HEK293 (cell line): ENCODE data around the gene OGFOD3.

Experiments
- CTCF ChIA-PET: fragments of 350-600 bp; formaldehyde crosslinking; extraction: SDS; loops from one replicate; lab custom pipeline; 2021; ENCODE audit warnings: antibody characterized with exemption; lab: Yijun Ruan, JAX
- POLR2A ChIA-PET: fragments of 300-600 bp; formaldehyde crosslinking; extraction: SDS; loops from one replicate; lab custom pipeline; 2020; ENCODE audit warnings: antibody characterized with exemption, inconsistent platforms; lab: Yijun Ruan, JAX
- H3K27ac ChIP-seq: fragments of 200-500 bp; sonication (Bioruptor generic); 2 replicates; pipeline ENCODE4 v1.5.1; 2014; ENCODE audit warnings: low read depth, low read length, control low read depth, inconsistent platforms; ENCODE audit errors: extremely low read depth
- H3K36me3 ChIP-seq, 2 experiments: fragments of 200-500 bp in 1 of 2; sonication (Bioruptor generic) in 1 of 2; 1 replicate in 1 of 2; 2 replicates in 1 of 2; pipeline ENCODE4 v1.5.1; 2014 to 2017; ENCODE audit warnings: inconsistent platforms in 2 of 2, low read length in 2 of 2; ENCODE audit not compliant: control insufficient read depth in 2 of 2, insufficient read depth in 1 of 2
- H3K4me1 ChIP-seq: fragments of 200-500 bp; sonication (Bioruptor generic); 2 replicates; pipeline ENCODE4 v1.5.1; 2014; ENCODE audit warnings: mild to moderate bottlenecking, low read length, inconsistent platforms; ENCODE audit not compliant: control insufficient read depth, insufficient read depth
- H3K4me3 ChIP-seq: 2 replicates; pipeline ENCODE4 v1.5.1; 2011; ENCODE audit warnings: low read depth, mild to moderate bottlenecking, control low read depth, low read length, moderate library complexity
- H3K9me3 ChIP-seq: fragments of 200-500 bp; sonication (Bioruptor generic); 2 replicates; pipeline ENCODE4 v1.5.1; 2014; ENCODE audit warnings: low read depth, low read length, inconsistent platforms; ENCODE audit not compliant: control insufficient read depth, insufficient read depth
- GLIS1 ChIP-seq: fragments of 450-650 bp; formaldehyde crosslinking; IDR thresholded peaks from 2 replicates; pipeline ENCODE4 v1.5.1; 2016; ENCODE audit warnings: missing biosample characterization, missing genetic modification characterization
- GLIS2 ChIP-seq: fragments of 450-650 bp; formaldehyde crosslinking; IDR thresholded peaks from 2 replicates; pipeline ENCODE4 v1.5.1; 2016; ENCODE audit warnings: missing biosample characterization, missing genetic modification characterization
- KLF1 ChIP-seq: fragments of 450-650 bp; formaldehyde crosslinking; IDR thresholded peaks from 2 replicates; pipeline ENCODE4 v1.5.1; 2016; ENCODE audit warnings: missing biosample characterization, missing genetic modification characterization
- ZEB2 ChIP-seq: fragments of 450-650 bp; formaldehyde crosslinking; IDR thresholded peaks from 2 replicates; pipeline ENCODE4 v1.5.1; 2016; ENCODE audit warnings: missing biosample characterization, missing genetic modification characterization
- ZFHX2 ChIP-seq: fragments of 450-650 bp; formaldehyde crosslinking; conservative IDR thresholded peaks from 2 replicates; pipeline ENCODE4 v1.5.1; 2016; ENCODE audit warnings: missing biosample characterization, missing genetic modification characterization
- ZFP37 ChIP-seq: fragments of 450-650 bp; formaldehyde crosslinking; IDR thresholded peaks from 2 replicates; pipeline ENCODE4 v1.5.1; 2016; ENCODE audit warnings: missing biosample characterization, missing genetic modification characterization
- ZNF114 ChIP-seq: fragments of 450-650 bp; formaldehyde crosslinking; IDR thresholded peaks from 2 replicates; pipeline ENCODE4 v1.5.0; 2017; ENCODE audit warnings: missing biosample characterization, missing genetic modification characterization
- ZNF133 ChIP-seq: fragments of 450-650 bp; formaldehyde crosslinking; IDR thresholded peaks from 2 replicates; pipeline ENCODE4 v1.5.1; 2016; ENCODE audit warnings: missing biosample characterization, missing genetic modification characterization
- ZNF146 ChIP-seq: fragments of 450-650 bp; formaldehyde crosslinking; IDR thresholded peaks from 2 replicates; pipeline ENCODE4 v1.5.1; 2016; ENCODE audit warnings: missing biosample characterization, missing genetic modification characterization
- ZNF202 ChIP-seq: fragments of 450-650 bp; formaldehyde crosslinking; IDR thresholded peaks from 2 replicates; pipeline ENCODE4 v1.5.1; 2016; ENCODE audit warnings: missing biosample characterization, missing genetic modification characterization, borderline replicate concordance
- ZNF23 ChIP-seq: fragments of 450-650 bp; formaldehyde crosslinking; IDR thresholded peaks from 2 replicates; pipeline ENCODE4 v1.5.1; 2016; ENCODE audit warnings: missing biosample characterization, missing genetic modification characterization, borderline replicate concordance
- ZNF248 ChIP-seq: fragments of 450-650 bp; formaldehyde crosslinking; IDR thresholded peaks from 2 replicates; pipeline ENCODE4 v1.5.1; 2017; ENCODE audit warnings: missing biosample characterization, missing genetic modification characterization
- ZNF324 ChIP-seq: fragments of 450-650 bp; formaldehyde crosslinking; IDR thresholded peaks from 2 replicates; pipeline ENCODE4 v1.5.1; 2016; ENCODE audit warnings: missing biosample characterization, missing genetic modification characterization
- ZNF394 ChIP-seq: fragments of 450-650 bp; formaldehyde crosslinking; IDR thresholded peaks from 2 replicates; pipeline ENCODE4 v1.5.1; 2016; ENCODE audit warnings: missing biosample characterization, missing genetic modification characterization, mild to moderate bottlenecking, moderate library complexity, borderline replicate concordance
- ZNF549 ChIP-seq: fragments of 450-650 bp; IDR thresholded peaks from 2 replicates; pipeline ENCODE4 v1.5.1; 2018; ENCODE audit warnings: missing biosample characterization, missing genetic modification characterization, mild to moderate bottlenecking, inconsistent platforms, moderate library complexity
- ZNF585B ChIP-seq: fragments of 450-650 bp; formaldehyde crosslinking; IDR thresholded peaks from 2 replicates; pipeline ENCODE4 v1.5.1; 2016; ENCODE audit warnings: missing biosample characterization, missing genetic modification characterization
- ZNF623 ChIP-seq: fragments of 450-650 bp; formaldehyde crosslinking; IDR thresholded peaks from 2 replicates; pipeline ENCODE4 v1.5.1; 2016; ENCODE audit warnings: missing biosample characterization, missing genetic modification characterization
- ZNF624 ChIP-seq: fragments of 450-650 bp; formaldehyde crosslinking; IDR thresholded peaks from 2 replicates; pipeline ENCODE4 v1.5.1; 2017; ENCODE audit warnings: missing biosample characterization, missing genetic modification characterization
- ZNF660 ChIP-seq: fragments of 450-650 bp; IDR thresholded peaks from 2 replicates; pipeline ENCODE4 v1.5.1; 2018; ENCODE audit warnings: missing biosample characterization, mild to moderate bottlenecking, missing genetic modification characterization
- ZNF777 ChIP-seq: fragments of 450-650 bp; formaldehyde crosslinking; IDR thresholded peaks from 2 replicates; pipeline ENCODE4 v1.5.1; 2017; ENCODE audit warnings: missing biosample characterization, missing genetic modification characterization, borderline replicate concordance
- ZXDB ChIP-seq: fragments of 450-650 bp; formaldehyde crosslinking; IDR thresholded peaks from 2 replicates; pipeline ENCODE4 v1.5.1; 2016; ENCODE audit warnings: missing biosample characterization, missing genetic modification characterization
- TF ChIP-seq, protein P1 (sequence below): fragments of 450-650 bp; formaldehyde crosslinking; IDR thresholded peaks from 2 replicates; pipeline ENCODE4 v1.5.1; 2016; ENCODE audit warnings: missing biosample characterization, missing genetic modification characterization
- TF ChIP-seq, protein P2 (sequence below): fragments of 450-650 bp; IDR thresholded peaks from 2 replicates; pipeline ENCODE4 v1.5.1; 2018; ENCODE audit warnings: missing biosample characterization, mild to moderate bottlenecking, missing genetic modification characterization
- TF ChIP-seq, protein P3 (sequence below): fragments of 450-650 bp; formaldehyde crosslinking; IDR thresholded peaks from 2 replicates; pipeline ENCODE4 v1.5.1; 2016; ENCODE audit warnings: missing biosample characterization, missing genetic modification characterization
- TF ChIP-seq, protein P4 (sequence below): fragments of 450-650 bp; formaldehyde crosslinking; IDR thresholded peaks from 2 replicates; pipeline ENCODE4 v1.5.1; 2016; ENCODE audit warnings: missing biosample characterization, missing genetic modification characterization
- TF ChIP-seq, protein P5 (sequence below): fragments of 450-650 bp; IDR thresholded peaks from 2 replicates; pipeline ENCODE4 v1.5.1; 2018; ENCODE audit warnings: missing biosample characterization, missing genetic modification characterization
- TF ChIP-seq, protein P6 (sequence below): fragments of 450-650 bp; formaldehyde crosslinking; IDR thresholded peaks from 2 replicates; pipeline ENCODE4 v1.5.1; 2016; ENCODE audit warnings: missing biosample characterization, missing genetic modification characterization

Gene OGFOD3

DNA sequence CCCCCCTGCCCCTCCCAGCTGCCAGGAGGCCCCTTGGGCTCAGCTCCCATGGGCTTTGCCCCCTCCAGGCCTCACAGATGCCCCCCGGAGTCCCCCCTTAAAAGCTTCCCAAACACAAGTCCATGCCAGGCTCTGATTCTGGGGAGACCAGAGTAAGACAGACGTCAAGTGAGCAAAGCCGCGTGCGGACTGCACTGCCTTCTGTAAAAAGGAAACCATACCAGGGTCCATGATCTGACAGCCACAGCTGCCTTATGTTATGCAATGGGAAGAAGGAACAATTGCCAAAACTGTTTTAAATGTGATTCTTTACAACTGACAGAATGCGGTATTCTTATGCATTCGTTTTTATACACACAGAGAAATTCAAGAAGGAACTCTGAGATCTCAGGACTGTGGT, 18.2 kb downstream of the OGFOD3 start:
- POLR2A ChIA-PET = no interaction called here

DNA sequence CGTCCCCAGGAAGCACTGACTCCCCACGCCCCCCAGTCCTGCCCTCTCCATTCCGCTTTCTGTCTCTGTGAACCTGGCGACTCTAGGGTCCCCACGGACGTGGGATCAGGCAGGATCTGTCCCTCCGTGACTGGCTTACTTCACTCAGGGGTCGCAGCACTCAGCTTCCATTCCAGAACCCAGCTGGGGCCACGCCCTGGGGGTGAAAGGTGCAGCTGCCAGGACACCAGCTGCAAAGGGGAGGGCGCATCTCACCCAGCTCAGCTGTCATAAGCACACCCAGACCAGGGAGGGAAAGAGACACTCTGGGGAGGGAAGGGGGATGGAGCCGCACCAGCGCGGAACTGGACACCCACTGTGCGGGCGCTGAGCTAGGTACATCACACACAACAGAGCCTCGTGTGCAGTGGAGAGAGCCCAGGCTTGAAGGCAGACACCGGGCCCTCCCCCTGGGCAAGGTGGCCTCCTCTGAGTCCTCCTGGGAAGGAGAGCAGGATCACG, 18.7 kb downstream of the OGFOD3 start:
- POLR2A ChIA-PET = no interaction called here
- H3K4me1 ChIP-seq = no peaks in the 10 kb centered on the region
- TF ChIP-seq ZNF146 (tag by site-specific recombination) = no peak
- TF ChIP-seq ZNF114 (tag by site-specific recombination) = no peak
- no peak for TF ChIP-seq ZFHX2 (tag by site-specific recombination)
- no peak for TF ChIP-seq ZNF133
- no peak for TF ChIP-seq ZNF777 (tag by site-specific recombination)
- no peak for TF ChIP-seq ZNF324 (tag by site-specific recombination)
- TF ChIP-seq, protein P1, sequence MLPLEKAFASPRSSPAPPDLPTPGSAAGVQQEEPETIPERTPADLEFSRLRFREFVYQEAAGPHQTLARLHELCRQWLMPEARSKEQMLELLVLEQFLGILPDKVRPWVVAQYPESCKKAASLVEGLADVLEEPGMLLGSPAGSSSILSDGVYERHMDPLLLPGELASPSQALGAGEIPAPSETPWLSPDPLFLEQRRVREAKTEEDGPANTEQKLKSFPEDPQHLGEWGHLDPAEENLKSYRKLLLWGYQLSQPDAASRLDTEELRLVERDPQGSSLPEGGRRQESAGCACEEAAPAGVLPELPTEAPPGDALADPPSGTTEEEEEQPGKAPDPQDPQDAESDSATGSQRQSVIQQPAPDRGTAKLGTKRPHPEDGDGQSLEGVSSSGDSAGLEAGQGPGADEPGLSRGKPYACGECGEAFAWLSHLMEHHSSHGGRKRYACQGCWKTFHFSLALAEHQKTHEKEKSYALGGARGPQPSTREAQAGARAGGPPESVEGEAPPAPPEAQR (tag by site-specific recombination) = no peak
- TF ChIP-seq ZNF660 = no peak
- TF ChIP-seq, protein P2, sequence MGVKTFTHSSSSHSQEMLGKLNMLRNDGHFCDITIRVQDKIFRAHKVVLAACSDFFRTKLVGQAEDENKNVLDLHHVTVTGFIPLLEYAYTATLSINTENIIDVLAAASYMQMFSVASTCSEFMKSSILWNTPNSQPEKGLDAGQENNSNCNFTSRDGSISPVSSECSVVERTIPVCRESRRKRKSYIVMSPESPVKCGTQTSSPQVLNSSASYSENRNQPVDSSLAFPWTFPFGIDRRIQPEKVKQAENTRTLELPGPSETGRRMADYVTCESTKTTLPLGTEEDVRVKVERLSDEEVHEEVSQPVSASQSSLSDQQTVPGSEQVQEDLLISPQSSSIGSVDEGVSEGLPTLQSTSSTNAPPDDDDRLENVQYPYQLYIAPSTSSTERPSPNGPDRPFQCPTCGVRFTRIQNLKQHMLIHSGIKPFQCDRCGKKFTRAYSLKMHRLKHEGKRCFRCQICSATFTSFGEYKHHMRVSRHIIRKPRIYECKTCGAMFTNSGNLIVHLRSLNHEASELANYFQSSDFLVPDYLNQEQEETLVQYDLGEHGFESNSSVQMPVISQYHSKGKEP (tag by site-specific recombination) = no peak
- TF ChIP-seq, protein P3, sequence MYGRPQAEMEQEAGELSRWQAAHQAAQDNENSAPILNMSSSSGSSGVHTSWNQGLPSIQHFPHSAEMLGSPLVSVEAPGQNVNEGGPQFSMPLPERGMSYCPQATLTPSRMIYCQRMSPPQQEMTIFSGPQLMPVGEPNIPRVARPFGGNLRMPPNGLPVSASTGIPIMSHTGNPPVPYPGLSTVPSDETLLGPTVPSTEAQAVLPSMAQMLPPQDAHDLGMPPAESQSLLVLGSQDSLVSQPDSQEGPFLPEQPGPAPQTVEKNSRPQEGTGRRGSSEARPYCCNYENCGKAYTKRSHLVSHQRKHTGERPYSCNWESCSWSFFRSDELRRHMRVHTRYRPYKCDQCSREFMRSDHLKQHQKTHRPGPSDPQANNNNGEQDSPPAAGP (tag by site-specific recombination) = peak; percentile 69
- peak; percentile 73 for TF ChIP-seq KLF1 (tag by site-specific recombination)
- no peak for TF ChIP-seq ZNF549 (tag by site-specific recombination)
- no peak for TF ChIP-seq ZNF202 (tag by site-specific recombination)
- TF ChIP-seq GLIS1 (tag by site-specific recombination) = peak; percentile 56; the same call in 1 of the 2 replicates
- TF ChIP-seq ZFP37 (tag by site-specific recombination) = no peak
- TF ChIP-seq ZNF623 = no peak
- TF ChIP-seq ZEB2 (tag by site-specific recombination) = no peak
- no peak for TF ChIP-seq ZNF624 (tag by site-specific recombination)
- TF ChIP-seq ZNF23 (tag by site-specific recombination) = no peak
- no peak for TF ChIP-seq GLIS2 (tag by site-specific recombination)
- TF ChIP-seq, protein P4, sequence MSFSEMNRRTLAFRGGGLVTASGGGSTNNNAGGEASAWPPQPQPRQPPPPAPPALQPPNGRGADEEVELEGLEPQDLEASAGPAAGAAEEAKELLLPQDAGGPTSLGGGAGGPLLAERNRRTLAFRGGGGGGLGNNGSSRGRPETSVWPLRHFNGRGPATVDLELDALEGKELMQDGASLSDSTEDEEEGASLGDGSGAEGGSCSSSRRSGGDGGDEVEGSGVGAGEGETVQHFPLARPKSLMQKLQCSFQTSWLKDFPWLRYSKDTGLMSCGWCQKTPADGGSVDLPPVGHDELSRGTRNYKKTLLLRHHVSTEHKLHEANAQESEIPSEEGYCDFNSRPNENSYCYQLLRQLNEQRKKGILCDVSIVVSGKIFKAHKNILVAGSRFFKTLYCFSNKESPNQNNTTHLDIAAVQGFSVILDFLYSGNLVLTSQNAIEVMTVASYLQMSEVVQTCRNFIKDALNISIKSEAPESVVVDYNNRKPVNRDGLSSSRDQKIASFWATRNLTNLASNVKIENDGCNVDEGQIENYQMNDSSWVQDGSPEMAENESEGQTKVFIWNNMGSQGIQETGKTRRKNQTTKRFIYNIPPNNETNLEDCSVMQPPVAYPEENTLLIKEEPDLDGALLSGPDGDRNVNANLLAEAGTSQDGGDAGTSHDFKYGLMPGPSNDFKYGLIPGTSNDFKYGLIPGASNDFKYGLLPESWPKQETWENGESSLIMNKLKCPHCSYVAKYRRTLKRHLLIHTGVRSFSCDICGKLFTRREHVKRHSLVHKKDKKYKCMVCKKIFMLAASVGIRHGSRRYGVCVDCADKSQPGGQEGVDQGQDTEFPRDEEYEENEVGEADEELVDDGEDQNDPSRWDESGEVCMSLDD = no peak
- TF ChIP-seq ZNF248 (tag by site-specific recombination) = no peak

More for the DNA sequence above, 18.2 kb downstream of the OGFOD3 start:
- Histone ChIP-seq H3K4me3 (no peak overlapping the region), H3K27ac (no peak overlapping the region), H3K36me3 (peaks cover 8 to 26% of the 10 kb centered on the region in 2 experiments; a peak in 2 of 3 replicates), H3K9me3 (no peaks in the 10 kb centered on the region), H3K4me1 (no peaks in the 10 kb centered on the region)
- CTCF ChIA-PET = no interaction called here
- no peak for TF ChIP-seq ZNF394 (tag by site-specific recombination)
- TF ChIP-seq, protein P5, sequence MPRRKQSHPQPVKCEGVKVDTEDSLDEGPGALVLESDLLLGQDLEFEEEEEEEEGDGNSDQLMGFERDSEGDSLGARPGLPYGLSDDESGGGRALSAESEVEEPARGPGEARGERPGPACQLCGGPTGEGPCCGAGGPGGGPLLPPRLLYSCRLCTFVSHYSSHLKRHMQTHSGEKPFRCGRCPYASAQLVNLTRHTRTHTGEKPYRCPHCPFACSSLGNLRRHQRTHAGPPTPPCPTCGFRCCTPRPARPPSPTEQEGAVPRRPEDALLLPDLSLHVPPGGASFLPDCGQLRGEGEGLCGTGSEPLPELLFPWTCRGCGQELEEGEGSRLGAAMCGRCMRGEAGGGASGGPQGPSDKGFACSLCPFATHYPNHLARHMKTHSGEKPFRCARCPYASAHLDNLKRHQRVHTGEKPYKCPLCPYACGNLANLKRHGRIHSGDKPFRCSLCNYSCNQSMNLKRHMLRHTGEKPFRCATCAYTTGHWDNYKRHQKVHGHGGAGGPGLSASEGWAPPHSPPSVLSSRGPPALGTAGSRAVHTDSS (tag by site-specific recombination) = no peak
- no peak for TF ChIP-seq ZXDB
- TF ChIP-seq ZNF248 (tag by site-specific recombination) = no peak
- no peak for TF ChIP-seq ZNF585B (tag by site-specific recombination)
- TF ChIP-seq, protein P6, sequence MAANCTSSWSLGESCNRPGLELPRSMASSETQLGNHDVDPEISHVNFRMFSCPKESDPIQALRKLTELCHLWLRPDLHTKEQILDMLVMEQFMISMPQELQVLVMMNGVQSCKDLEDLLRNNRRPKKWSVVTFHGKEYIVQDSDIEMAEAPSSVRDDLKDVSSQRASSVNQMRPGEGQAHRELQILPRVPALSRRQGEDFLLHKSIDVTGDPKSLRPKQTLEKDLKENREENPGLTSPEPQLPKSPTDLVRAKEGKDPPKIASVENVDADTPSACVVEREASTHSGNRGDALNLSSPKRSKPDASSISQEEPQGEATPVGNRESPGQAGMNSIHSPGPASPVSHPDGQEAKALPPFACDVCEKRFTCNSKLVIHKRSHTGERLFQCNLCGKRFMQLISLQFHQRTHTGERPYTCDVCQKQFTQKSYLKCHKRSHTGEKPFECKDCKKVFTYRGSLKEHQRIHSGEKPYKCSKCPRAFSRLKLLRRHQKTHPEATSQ (tag by site-specific recombination) = no peak

More for the DNA sequence above, 18.7 kb downstream of the OGFOD3 start:
- Histone ChIP-seq H3K27ac (no peak overlapping the region), H3K9me3 (no peaks in the 10 kb centered on the region), H3K4me3 (no peak overlapping the region), H3K36me3 (peaks cover 8 to 26% of the 10 kb centered on the region in 2 experiments; a peak in 2 of 3 replicates)
- CTCF ChIA-PET = interaction anchor here (1.0 kb wide), 1 partner anchor 41 kb away, joined by 3 read pairs; no protein-coding TSS in a partner anchor
